Islet of Langerhans (tissue), 1 donor: ENCODE measurements around the gene BEST4.
A peak's percentile ranks its signal among the peaks of the same experiment; 100 is the strongest.
"Not testable (repeated sequence)": the region's sequence is repeated elsewhere in the genome, so short reads cannot be mapped to it uniquely, and the experiment has no call there.

Experiments
- FAIRE-seq: peaks from one replicate; lab custom pipeline; 2011; peaks lifted over from hg19 to GRCh38; lab: Jason Lieb, UNC

BEST4 gene

DNA sequence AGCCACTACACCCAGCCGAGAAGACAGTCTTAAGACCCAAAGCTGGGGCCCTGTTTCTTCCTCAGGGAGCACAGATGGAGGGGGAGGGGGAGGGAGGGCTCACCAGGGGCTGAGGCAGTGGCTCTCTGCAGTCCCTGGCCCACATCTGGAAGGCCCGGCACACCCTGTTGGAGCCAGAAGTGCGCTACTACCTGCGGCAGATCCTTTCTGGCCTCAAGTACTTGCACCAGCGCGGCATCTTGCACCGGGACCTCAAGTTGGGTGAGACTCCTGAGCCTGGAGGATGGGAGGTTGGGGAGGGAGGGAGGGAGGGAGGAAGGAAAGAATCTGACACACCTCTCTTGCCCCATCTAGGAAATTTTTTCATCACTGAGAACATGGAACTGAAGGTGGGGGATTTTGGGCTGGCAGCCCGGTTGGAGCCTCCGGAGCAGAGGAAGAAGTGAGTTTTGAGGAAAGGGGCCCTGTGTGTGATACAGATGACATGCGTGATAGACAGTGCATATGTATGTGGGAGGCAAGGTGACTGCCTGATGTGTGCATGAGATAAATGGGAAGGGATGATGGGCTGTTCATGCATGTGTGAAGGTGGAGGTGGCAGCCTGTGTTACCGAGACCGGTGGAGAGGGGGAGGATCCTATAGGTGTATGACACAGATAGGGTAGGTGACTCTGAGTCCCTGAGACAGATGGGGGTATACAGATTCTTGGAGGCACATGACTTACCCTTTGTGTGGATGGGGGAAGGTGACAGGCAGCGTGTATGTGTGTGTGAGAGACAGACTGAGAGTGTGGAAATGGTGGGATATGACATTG, 13.7 kb upstream of the BEST4 start:
- FAIRE-seq = no peak

DNA sequence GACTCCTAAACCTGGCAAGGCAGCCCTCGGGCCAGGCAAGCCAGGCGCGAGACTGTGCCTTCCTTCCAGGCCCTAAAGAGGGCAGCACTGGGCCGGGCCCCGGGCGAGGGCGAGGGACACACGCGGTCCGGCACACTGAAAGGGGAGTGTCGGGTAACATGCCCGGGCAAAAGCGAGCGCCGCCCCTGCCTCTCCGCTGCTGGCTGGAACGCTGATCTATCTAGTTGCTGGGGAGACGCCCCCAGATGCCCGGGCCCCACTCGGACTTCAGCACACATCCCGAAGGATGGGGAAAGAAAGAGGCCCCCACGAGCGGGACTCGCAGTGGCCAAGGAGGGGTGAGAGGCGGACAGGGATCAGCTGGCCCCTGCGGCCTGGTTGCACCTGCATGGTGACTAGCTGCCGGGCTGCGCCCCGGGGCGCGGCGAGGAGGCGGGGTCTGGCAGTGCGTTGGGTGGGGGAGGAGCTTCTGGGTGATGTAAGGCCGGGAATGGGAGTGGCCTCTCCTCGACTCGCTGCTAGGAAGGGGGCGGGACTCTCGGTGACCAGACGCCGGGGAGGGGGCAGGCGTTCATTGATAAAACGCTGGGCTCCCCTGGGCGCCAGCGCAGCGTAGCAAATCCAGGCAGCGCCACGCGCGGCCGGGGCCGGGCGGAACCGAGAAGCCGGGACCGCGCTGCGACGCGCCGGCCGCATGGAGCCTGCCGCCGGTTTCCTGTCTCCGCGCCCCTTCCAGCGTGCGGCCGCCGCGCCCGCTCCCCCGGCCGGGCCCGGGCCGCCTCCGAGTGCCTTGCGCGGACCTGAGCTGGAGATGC, 12.0 kb upstream of the BEST4 start, which contains the start of gene PLK3:
Gene PLK3 (plus strand): TSS at position 608 of the 815 bp plus-strand sequence. CDS start 87 bp downstream, at position 695.
- FAIRE-seq = peak; percentile 68

GRCh38 chr1:44798481-44799365, 10.8 kb upstream of the BEST4 start:
- no peak for FAIRE-seq

DNA sequence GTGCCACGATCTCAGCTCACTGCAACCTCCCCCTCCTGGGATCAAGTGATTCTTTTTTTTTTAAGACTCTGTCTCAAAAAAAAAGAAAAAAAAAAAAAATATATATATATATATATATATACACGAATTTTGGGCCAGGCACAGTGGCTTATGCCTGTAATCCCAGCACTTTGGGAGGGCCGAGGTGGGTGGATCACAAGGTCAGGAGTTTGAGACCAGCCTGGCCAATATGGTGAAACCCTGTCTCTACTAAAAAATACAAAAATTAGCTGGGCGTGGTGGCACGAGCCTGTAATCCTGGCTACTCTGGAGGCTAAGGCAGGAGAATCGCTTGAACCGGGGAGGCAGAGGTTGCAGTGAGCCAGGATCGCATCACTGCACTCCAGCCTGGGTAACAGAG, 9.9 kb upstream of the BEST4 start:
- FAIRE-seq = not testable (repeated sequence)

DNA sequence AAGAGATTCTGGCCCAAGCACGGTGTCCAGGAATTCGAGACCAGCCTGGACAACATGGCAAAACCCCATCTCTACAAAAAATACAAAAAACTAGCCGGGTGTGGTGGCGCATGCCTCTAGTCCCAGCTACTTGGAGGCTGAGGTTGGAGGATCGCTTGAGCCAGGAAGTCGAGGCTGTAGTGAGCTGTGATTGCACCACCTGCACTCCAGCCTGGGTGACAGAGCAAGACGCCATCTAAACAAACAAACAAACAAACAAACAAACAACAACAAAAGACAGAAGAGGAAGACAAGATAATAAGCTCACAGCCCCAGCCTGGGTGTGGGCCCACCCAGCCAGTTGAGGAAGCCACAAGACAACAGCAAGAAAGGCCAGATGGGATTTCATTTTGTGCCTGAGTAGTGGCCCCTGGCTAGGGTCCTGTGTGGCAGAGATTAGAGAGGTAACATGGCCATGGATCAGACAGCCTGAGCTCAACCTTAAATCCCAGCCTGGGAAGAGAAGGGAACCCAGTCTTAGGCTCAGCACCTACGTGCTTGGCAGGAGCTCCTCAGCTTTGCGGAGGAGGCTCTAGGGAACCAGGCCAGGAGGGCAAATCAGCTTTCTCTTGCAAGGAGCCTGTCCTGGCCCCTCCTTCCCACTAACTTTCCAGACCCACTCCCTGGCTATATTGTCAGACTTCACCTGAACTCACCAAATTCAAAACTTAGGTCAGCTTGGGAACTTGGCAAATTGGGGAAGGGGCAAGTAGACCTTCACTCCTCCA, 4.9 kb upstream of the BEST4 start:
- FAIRE-seq = no peak

DNA sequence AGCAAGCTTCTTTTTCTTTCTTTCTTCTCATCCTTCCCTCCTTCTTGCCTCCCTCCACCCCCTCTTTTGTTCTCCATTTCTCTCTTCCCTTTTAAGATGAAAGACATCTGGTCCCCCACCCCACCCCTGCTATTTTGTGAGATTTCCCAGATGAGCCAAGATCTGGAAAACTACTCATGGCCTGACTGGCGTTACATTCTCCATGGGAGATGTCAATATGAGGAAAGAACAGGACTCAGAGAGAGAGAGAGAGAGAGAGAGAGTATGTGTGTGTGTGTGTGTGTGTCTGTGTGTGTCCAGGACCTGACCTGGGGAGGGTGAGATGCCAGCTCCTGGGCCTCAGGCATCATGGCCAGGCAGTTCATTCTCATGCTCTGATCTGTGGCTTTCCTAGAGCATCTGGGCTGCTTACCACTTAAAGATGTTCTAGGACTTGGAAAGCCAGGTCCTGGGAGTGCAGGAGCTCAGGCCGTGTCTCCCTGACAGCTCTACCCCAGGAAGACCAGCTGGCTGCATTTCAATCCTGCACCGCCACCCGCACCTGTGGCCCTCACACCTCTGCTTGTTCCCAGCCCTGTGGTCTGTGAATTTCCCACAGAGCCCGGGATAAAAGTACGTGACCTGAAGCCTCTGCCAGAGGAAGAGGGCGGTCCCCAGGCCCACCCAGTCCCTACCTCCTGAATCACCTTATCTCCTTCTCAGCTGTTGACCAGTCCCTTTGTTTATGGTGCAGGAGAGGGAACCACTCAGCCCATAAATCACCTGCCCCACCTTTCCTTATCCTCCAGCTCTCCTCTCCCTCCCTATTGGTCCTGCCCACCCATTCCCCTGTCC, 3.2 kb upstream of the BEST4 start:
- no peak for FAIRE-seq

DNA sequence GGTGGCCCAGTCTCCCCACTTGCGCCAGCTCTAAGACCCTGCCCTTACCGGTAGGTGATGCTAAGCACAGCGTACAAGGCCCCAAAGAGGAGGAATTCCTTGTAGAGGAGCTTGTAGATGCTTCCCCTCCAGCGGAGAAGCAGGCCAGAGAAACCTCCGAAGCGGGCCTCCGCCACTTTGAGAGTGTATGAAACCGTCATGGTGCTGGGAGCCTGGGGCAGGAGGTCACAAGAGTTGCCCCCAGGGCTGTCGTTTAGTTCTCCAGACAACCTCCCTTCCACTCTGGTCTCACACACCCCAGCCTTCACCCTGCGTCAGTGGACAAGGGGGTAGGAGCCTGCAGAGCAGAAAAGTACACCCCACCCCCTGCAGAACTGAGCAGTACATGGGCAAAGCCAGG, 464 bp downstream of the BEST4 start:
- no peak for FAIRE-seq

- FAIRE-seq = no peak
These were observed 1.0 kb downstream of the BEST4 start for GRCh38 chr1:44786841-44787426.

GRCh38 chr1:44786138-44786840, 1.7 kb downstream of the BEST4 start:
- FAIRE-seq = no peak

- no peak for FAIRE-seq
These were observed 2.4 kb downstream of the BEST4 start for GRCh38 chr1:44785501-44786137.

GRCh38 chr1:44785029-44785380, 3.0 kb downstream of the BEST4 start:
- no peak for FAIRE-seq

DNA sequence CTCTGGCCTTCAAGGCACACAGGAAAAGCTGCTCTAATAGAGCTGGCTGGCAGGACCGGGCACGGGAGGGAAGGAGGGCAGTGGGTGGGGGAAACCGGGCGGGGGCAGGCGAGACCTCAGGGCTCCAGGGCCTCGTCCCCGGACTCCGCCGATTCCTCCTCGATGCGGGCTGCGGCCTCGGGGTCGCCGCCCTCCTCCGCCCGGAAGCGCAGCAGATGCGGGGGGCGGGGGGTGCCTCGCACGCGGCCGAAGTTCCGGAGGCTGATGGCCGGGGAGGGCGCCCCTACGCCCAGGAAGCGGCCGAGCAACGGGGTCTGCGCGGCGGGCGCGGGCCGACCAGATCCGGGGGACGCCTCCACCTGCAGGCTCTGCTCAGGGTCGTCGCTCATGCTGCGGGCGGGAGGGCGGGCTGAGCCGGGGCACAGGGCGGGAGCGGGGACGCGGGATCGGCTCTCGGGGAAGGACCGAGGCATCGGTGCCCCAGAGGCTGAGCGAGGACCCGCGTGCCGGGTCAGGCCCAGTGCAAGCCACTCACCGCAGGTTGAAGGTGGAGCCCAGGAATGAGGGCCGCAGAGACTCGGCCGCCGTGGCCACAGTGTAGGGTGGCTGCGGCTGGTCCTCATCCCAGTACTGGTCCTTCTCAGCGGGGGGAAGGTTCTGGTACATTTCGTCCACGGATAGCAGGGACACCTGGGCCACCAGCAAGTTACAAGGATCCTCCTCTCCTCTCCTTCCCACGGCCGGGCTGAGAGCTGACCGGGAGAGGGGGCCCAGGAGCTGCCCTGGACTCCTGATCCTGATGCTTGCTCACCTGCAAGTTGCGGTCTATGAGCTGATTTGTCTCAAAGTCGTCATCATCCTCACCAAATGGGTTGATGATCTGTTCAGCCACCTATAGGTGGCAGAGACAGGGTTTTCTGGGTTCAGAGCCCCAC, 3.6 kb downstream of the BEST4 start:
- no peak for FAIRE-seq

GRCh38 chr1:44783697-44784093, 4.3 kb downstream of the BEST4 start:
- FAIRE-seq = no peak

GRCh38 chr1:44780583-44781121, 7.3 kb downstream of the BEST4 start:
- no peak for FAIRE-seq

DNA sequence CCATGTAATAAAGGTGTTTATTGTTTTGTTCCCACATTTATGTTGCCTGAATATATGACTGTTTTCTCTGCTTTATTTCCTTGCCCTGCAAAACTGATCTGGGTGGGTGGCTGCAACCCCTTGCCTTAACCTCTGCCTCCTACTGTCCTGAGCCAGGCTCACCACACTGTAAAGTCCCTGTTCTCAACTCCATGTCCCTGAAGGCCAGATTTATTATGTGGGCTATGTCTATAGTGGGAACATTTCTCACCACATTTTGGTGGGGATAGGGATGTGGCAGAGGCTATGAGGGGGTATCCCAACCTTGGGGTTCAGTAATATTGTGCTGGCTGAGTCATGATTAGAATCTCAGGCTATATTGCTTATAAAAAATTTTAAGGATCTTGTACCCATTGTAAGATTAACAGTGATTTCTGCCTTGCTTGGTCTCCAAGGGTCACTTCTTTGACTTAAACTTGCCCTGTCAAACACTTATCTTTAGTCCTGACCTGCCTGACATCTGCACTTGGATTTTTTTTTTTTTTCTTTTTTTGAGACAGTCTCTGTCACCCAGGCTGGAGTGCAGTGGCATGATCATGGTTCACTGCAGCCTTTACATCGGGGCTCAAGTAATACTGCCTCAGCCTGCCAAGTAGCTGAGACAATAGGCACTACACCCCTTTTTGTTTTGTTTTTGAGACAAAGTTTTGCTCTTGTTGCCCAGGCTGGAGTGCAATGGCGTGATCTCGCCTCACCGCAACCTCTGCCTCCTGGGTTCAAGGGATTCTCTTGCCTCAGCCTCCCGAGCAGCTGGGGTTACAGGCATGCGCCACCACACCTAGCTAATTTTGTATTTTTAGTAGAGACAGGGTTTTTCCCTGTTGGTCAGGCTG, 9.0 kb downstream of the BEST4 start:
- no peak for FAIRE-seq

DNA sequence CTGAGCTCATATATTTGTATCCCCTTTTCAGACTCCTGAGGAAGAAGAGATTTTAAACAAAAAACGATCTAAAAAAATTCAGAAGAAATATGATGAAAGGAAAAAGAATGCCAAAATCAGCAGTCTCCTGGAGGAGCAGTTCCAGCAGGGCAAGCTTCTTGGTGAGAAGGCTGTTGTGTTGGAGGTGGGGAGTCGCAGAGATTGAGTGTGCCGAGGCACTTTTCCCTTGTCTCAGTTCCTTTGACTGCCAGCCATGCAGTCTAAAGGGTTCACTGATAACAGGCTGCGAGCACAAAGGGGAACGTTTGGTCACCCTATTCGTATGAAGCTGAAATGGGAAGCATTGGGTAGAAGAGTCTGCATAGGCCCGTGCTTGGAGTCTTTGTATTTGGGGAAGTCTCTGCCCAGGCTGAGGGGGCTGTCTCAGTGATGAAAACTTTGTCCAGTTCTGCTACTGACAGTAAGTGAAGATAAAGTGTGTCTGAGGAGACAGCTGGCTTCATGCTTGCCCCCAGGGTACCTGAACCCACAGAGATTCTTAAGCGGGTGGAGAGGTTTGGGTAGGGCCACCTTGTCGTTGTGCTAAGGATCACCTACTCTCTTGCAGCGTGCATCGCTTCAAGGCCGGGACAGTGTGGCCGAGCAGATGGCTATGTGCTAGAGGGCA, 9.9 kb downstream of the BEST4 start:
- no peak for FAIRE-seq
